Femur (tissue), 1 donor: ENCODE results near the gene KCNK17.

ENCODE experiments used
- DNase-seq: peaks from one replicate; pipeline ENCODE4 v3.0.0-alpha.2; 2017

The KCNK17 gene

DNA sequence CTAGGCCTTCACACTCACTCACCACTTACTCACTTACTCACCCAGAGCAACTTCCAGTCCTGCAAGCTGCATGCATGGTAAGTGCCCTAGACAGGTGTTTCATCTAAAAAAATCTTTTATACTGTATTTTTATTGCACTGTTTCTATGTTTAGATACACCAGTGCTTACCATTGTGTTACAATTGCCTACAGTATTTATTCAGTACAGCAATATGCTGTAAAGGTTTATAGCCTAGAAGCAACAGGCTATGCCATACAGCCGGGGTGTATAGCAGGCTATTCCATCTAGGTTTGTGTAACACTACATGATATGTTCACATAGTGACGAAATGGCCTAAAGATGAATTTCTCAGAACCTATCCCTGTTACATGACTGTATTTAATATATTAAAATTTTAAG lies 47.8 kb downstream of the KCNK17 start:
- no peak for DNase-seq

DNA sequence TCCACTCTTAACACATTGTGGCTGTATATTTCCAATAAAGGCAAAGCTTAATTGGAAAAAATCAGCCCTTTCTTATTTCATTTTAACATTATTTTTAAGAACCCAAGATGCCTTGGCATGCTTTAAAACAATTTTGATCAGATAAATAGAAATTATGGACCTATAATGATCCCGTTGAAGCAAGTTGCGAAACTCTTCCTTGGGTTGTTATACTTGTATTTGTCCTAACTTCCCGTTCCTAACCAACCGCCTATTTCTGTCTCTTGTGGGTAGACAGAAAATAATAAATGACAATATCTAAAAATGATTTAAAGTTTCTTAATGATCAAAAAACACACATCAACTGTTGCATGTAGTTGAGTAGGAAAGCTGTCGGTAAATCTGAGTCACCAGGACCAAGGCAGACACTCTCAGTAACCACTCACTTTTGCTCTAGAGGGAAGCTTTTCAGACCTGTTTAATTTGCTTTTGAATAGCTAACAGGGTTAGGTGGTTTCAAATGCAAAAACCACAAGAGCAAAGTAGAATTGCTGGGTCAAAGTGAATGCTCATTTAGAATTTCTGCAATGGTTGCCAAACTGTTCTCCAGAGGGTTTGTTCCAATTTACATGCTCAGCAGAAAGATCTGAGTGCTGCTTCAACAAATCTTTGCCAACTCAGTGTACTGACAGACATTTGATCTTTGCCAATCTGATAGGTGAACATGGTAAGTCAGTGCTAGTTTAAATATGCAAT lies 50.7 kb downstream of the KCNK17 start:
- no peak for DNase-seq

DNA sequence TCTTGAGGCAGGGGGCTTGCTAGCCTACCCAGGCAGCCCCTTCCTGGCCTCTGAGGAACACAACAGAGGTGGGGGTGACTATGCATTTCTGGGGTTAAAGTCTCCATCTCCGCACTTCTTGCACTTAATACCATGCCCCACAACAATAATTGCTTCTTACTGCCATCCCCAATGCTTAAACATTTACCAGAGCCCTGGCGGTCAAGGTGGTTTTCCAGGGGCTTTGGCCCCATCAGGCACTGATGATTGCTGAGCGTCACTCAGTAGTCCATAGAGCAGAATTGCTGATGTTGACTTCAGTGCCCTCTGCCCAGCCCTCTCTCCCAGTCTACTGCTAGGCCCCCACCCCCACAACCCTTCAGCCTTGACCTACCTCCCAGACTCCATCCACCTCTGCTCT lies 52.5 kb downstream of the KCNK17 start:
- no peak for DNase-seq

DNA sequence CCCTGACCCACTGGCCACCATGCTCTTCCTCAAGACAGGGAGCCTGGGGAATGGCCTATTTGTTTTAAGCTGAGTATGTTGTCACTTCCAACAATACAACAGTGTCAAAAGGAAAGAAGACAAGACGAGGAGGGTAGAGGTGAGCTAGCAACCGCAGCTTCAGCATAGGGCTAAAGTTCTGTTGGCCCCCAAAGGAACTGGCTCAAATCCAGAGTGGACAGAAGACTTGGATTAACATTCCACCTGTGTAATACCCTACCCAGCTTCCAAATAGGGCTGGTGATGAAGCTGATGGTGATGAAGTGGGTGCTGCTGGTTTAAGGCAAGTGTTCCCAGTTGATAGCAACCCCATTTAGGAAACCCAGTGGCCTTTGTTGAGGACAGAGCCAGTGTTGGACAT lies 53.3 kb downstream of the KCNK17 start:
- no peak for DNase-seq

DNA sequence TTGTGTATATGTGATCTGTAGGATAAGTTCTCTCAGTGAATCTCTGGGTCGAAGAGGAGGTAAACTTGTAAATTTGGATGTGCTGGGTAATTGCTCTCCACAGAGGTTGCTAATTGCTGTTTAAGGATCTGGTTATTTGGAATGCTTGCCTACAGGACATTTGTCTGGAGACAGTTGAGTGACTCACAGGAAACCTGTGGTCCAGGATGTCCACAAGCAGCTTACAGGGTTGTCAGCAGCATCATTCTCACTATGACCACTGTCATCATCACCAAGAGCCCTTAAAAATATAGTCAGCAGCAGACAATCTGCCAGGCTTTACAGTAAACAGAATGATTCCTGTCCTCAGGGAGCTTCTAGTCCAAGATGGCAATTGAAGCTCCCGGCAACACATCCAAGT lies 53.8 kb downstream of the KCNK17 start:
- no peak for DNase-seq

DNA sequence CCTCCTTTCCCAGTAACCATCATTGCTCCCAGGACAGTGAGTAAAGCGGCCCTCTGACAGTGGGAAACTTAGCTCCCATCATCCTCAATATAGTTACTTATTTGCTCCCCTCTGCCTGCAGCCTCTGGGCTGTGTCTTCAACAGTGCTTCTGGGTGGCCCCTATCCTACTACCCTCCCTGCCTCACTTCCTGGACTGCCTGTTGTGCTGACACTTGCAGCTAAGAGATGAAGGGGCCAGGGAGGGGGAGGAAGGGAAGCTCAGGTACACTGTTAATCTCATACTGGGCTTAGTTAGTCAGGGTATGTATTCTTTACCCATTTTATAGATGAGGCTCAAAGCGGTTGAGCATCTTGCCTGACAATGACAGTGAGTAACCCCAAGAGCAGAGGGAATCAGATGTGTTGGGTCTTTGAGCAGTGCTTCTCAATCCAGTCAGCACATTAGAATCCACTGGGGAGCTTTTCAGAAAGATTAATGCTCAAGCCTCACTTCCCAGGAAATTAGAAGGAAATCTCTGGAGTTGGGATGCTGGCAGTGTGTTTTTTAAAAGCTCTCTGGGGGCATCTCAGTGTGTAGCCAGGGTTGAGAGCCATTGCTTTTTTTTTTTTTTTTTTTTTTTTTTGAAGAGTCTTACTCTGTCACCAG lies 57.8 kb downstream of the KCNK17 start:
- DNase-seq = no peak

DNA sequence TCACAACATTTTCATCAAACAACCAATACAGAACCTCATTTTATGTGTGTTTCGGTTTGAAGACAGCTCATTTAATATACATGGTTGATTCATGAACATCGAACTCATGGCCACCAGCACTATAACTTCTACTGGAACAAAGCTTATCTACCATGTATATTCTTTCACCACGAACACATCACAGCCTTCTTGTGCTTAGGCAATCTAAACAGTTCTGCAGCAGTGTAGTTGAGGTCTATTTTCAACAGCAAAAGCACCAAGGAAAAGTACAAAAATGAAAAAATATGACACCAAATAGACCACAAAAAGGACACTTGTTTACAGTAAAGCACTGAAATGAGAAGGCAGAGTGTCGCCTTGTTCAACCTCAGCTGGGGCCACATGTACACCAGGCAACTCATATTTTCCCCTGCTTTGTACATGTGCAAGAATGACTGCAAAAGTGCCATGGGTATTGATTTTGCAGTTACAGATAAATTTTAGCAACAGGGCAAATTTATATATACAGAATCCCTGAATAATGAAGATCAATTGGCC lies 59.2 kb downstream of the KCNK17 start:
- DNase-seq = no peak

DNA sequence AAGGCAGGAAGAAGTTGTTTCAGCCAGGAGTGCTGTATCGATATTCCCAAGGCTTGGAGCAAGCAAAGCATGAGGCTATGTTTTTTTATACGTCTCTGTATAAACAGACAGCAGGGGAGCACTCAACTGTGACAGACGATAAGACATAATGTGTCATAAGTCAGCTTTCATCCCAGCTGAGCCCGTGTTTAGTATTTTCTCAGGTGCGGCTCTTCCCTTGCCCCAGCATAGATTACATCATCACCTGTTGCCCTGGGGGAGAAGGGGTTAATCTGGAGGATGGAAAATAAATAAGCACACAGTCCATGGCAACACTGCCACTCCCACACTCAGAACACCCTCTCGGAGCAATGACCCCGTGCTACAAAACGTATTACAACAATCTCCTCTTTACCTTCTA lies 62.8 kb downstream of the KCNK17 start:
- DNase-seq = no peak

DNA sequence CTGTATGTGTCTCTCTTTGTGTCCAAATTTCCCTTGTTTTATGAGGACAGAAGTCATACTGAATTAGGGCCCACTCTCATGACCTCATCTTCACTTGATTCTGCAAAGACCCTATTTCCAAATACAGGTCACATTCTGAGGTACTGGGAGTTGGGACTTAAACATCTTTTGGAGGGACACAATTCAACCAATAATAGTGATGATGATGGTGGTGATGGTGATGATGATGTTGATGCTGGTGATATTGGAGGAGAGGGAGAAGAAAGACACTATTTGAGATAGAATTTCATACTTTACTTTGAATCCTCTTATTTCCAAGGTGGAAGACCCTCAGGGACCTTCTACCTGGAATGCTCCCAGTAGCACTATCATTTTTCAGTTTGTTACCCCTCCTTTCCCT lies 63.7 kb downstream of the KCNK17 start:
- no peak for DNase-seq

DNA sequence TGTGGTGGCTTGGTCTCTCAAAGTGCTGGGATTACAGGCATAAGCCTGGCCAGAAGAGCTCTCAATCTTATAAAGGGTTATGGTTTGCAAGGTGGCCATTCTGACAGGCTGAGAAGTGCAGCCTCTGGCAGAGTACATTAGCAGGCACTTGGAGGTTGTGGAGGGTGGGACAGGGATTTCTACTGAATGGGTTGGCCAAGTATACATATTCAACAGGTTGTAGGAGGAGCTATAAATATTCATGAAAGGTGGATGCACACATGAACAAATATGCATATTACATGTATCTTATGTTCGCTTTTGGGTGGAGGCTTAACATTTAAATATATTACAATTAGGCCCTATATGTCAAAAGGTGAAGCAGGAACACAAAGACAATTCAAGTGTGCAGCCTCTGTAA lies 64.9 kb downstream of the KCNK17 start:
- DNase-seq = no peak
